RWPE1 (cell line): ENCODE results near the gene AGRP.
A peak's percentile ranks its signal among the peaks of the same experiment; 100 is the strongest.

Experiments
- CTCF ChIA-PET: fragments of 350-600 bp; sonication (Branson Sonifier 250); formaldehyde crosslinking; extraction: SDS; loops from one replicate; lab custom pipeline; 2021; lab: Yijun Ruan, JAX
- POLR2A ChIA-PET: fragments of 400-600 bp; formaldehyde crosslinking; extraction: SDS; loops from one replicate; lab custom pipeline; 2020; ENCODE audit warnings: antibody characterized with exemption; ENCODE audit not compliant: low non-redundant PET; lab: Yijun Ruan, JAX
- DNase-seq: peaks from one replicate; pipeline ENCODE4 v3.0.0; 2012; ENCODE audit warnings: low spot score
- H3K27ac ChIP-seq: fragments of 450-650 bp; 2 replicates; pipeline ENCODE4 v1.5.1; 2017
- CTCF ChIP-seq: fragments of 450-650 bp; conservative IDR thresholded peaks from 2 replicates; pipeline ENCODE4 v1.5.1; 2017; ENCODE audit warnings: low read depth, mild to moderate bottlenecking

Gene AGRP

DNA sequence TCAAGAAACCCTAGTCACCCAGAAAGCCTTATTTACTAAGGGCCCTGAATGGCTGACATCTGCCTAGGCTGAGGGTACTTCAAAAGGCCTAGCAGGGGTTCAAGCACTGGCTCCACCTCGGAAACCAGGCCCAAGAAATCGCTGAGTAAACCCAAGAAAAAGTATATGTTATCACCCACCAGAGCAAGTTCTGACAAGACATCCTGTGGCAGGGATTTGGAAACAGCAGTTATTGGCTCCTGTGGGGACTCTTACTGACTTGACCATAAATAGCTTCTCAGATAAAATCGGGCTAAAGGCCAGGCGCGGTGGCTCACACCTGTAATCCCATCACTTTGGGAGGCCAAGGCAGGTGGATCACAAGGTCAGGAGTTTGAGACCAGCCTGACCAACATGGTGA, 14.6 kb downstream of the AGRP start:
- peak overlapping the region; percentile 72 for H3K27ac ChIP-seq
- DNase-seq = no peak
- TF ChIP-seq CTCF = no peak
- POLR2A ChIA-PET = interaction anchor here (1.1 kb wide), 1 partner anchor 12 kb away, joined by 3 read pairs; the partner anchor contains the start of gene ATP6V0D1
- CTCF ChIA-PET = interaction anchor here (1.9 kb wide), 1 partner anchor 41 kb away, joined by 6 read pairs; no protein-coding TSS in a partner anchor

DNA sequence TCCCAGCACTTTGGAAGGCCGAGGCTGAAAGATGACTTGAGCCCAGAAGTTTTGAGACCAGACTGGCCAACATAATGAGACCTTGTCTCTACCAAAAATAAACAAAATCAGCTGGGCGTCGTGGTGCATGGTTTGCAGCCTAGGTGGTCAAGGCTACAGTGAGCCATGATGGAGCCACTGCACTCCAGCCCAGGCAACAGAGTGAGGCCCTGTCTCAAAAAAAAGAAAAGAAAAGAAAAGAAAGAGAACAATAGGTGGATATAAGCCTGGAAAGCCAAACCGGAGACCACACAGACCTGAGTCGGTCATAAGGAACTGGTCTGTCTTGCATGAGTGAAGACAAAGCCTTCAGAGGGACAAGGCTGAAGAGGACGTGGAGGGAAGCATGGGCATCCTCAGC, 16.8 kb downstream of the AGRP start:
- peak overlapping the region; percentile 25 for H3K27ac ChIP-seq
- ChIA-PET POLR2A (no interaction called here), CTCF (interaction anchor here (0.7 to 2.5 kb wide), 10 partner anchors 9 to 208 kb away, joined by 3 to 19 read pairs (median 5); no protein-coding TSS in a partner anchor)
- TF ChIP-seq CTCF = no peak
- DNase-seq = no peak

DNA sequence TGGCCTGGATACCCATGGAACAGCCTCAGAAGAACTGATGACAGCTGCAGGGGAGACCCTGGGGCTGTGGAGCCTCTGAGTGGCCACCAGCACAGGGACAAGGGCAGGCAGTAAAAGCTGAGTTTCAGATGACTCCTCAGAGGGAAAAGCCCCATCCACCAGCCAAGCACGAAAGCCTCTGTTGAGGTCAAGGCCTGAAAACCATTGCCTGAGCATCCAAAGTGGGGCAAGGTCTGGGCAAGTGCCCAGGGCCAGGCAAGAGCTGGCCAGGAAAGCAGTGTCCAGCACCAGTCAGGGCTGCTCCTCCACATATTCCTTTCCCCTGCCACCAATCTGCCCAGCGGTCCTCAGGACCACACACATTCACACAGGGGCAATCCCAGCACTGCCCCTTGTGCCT, 18.8 kb downstream of the AGRP start:
- ChIA-PET POLR2A (no interaction called here), CTCF (interaction anchor here (0.6 to 0.8 kb wide), 3 partner anchors 8 to 104 kb away, joined by 3 to 4 read pairs (median 4); no protein-coding TSS in a partner anchor)
- no peak for DNase-seq
- H3K27ac ChIP-seq = no peak overlapping the region; the same call in 1 of the 2 replicates
- no peak for TF ChIP-seq CTCF

- POLR2A ChIA-PET = no interaction called here
- H3K27ac ChIP-seq = no peak overlapping the region
- CTCF ChIA-PET = interaction anchor here (0.7 to 0.8 kb wide), 2 partner anchors 68 to 91 kb away, joined by 4 to 5 read pairs; no protein-coding TSS in a partner anchor
- DNase-seq = no peak
- no peak for TF ChIP-seq CTCF
These were observed 19.7 kb downstream of the AGRP start for GRCh38 chr16:67463691-67464090.

GRCh38 chr16:67463059-67463458, 20.3 kb downstream of the AGRP start:
- no peak for DNase-seq
- CTCF ChIA-PET = interaction anchor here (0.7 to 1.6 kb wide), 3 partner anchors 25 to 47 kb away, joined by 4 to 5 read pairs (median 4); partner anchors contain the start of gene ZDHHC1
- H3K27ac ChIP-seq = peak overlapping the region; percentile 53

GRCh38 chr16:67462279-67462655, 21.1 kb downstream of the AGRP start:
- DNase-seq = no peak
- peak overlapping the region; percentile 53 for H3K27ac ChIP-seq
- ChIA-PET CTCF (interaction anchor here (0.7 to 1.6 kb wide), 5 partner anchors 15 to 46 kb away, joined by 4 to 7 read pairs (median 4); partner anchors contain the start of gene ZDHHC1), POLR2A (interaction anchor here (0.6 kb wide), 1 partner anchor 218 kb away, joined by 3 read pairs; no protein-coding TSS in a partner anchor)
- no peak for TF ChIP-seq CTCF

More at GRCh38 chr16:67463059-67463458, 20.3 kb downstream of the AGRP start:
- POLR2A ChIA-PET = no interaction called here
- no peak for TF ChIP-seq CTCF
